GM12878 (cell line): ENCODE data around the gene ARHGAP15. TPM values are rescaled to one million over a fixed set of nuclear protein-coding genes. Genes with fewer than 3 reads are reported as not detected.

Experiments used
- ATAC-seq: fragments of 200-7000 bp; cut with Tn5 transposase; 3 replicates; pipeline ENCODE4 v1.9.1; 2020; ENCODE audit warnings: mild to moderate bottlenecking, moderate library complexity
- BruUV-seq: library from RNA; stranded (reverse); fragments of 400-500 nt; replicated peaks from 2 replicates; lab custom pipeline; 2021; lab: Mats Ljungman, UMichigan
- CTCF ChIA-PET: fragments of 300-600 bp; sonication (Branson Sonifier 250); formaldehyde crosslinking; extraction: SDS; loops from one replicate; lab custom pipeline; 2021; ENCODE audit warnings: inconsistent platforms; lab: Yijun Ruan, JAX
- POLR2A ChIA-PET: fragments of 350-600 bp; formaldehyde crosslinking; extraction: SDS; loops from one replicate; lab custom pipeline; 2021; ENCODE audit warnings: inconsistent platforms; lab: Charles Lee
- RAD21 ChIA-PET: fragments of 300-600 bp; sonication (Branson Sonifier 250); formaldehyde crosslinking; loops from one replicate; lab custom pipeline; 2023; ENCODE audit warnings: antibody characterized with exemption; ENCODE audit not compliant: unreplicated experiment; lab: Charles Lee
- SMC1A ChIA-PET: fragments of 300-600 bp; sonication (Branson Sonifier 250); formaldehyde crosslinking; loops from one replicate; lab custom pipeline; 2023; ENCODE audit not compliant: unreplicated experiment, uncharacterized antibody; lab: Charles Lee
- DNase-seq: peaks from one replicate; pipeline ENCODE4 v3.0.0-alpha.2; 2011; ENCODE audit warnings: low read depth, low spot score
- FAIRE-seq: peaks from 3 replicates; lab custom pipeline; 2011; peaks lifted over from hg19 to GRCh38; lab: Jason Lieb, UNC
- H2AFZ ChIP-seq: 2 replicates; pipeline ENCODE4 v1.6.0; 2011; ENCODE audit warnings: low read depth, low read length, control low read depth; ENCODE audit not compliant: control insufficient read depth
- H3K27ac ChIP-seq: 2 replicates; pipeline ENCODE4 v1.5.1; 2011; ENCODE audit warnings: control low read depth; ENCODE audit not compliant: control insufficient read depth, insufficient read depth
- H3K27me3 ChIP-seq, 2 experiments: replicated peaks in 1 of 2; 2 replicates each; pipeline versions ENCODE4 v1.6.0 to v1.6.1; 2011; ENCODE audit warnings: low read length in 1 of 2; ENCODE audit not compliant: control insufficient read depth in 2 of 2, insufficient read depth in 2 of 2
- H3K36me3 ChIP-seq, 2 experiments: 2 replicates each; pipeline ENCODE4 v1.5.1; 2011; ENCODE audit warnings: low read length in 1 of 2; ENCODE audit not compliant: control insufficient read depth in 2 of 2, insufficient read depth in 2 of 2
- H3K4me1 ChIP-seq: 2 replicates; pipeline ENCODE4 v1.6.1; 2011; ENCODE audit warnings: mild to moderate bottlenecking, low read length, moderate library complexity, mixed read lengths; ENCODE audit not compliant: control insufficient read depth, insufficient read depth
- H3K4me2 ChIP-seq: 2 replicates; pipeline ENCODE4 v1.6.0; 2011; ENCODE audit warnings: control low read depth; ENCODE audit not compliant: control insufficient read depth, insufficient read depth
- H3K4me3 ChIP-seq: fragments of 200-600 bp; sonication (generic); 2 replicates; pipeline ENCODE4 v1.5.1; 2016
- H3K79me2 ChIP-seq: 2 replicates; pipeline ENCODE4 v1.6.0; 2011; ENCODE audit warnings: low read length; ENCODE audit not compliant: control insufficient read depth, insufficient read depth
- H3K9ac ChIP-seq: 2 replicates; pipeline ENCODE4 v1.8.0; 2011; ENCODE audit warnings: low read length, control low read depth, mixed read lengths; ENCODE audit not compliant: control insufficient read depth, insufficient read depth
- H3K9me3 ChIP-seq: replicated peaks from 3 replicates; pipeline ENCODE4 v1.5.1; 2011; ENCODE audit warnings: mild to moderate bottlenecking, low read length; ENCODE audit not compliant: control insufficient read depth, insufficient read depth
- H4K20me1 ChIP-seq: 2 replicates; pipeline ENCODE4 v1.6.0; 2011; ENCODE audit not compliant: control insufficient read depth, insufficient read depth
- CBX5 ChIP-seq: sonication (generic); IDR thresholded peaks from 2 replicates; pipeline ENCODE4 v1.6.1; 2016; ENCODE audit warnings: low read depth, moderate library complexity, mild to moderate bottlenecking, inconsistent platforms
- CEBPB ChIP-seq, 2 experiments: fragments of 150-350 bp in 1 of 2; IDR thresholded peaks; 2 replicates each; pipeline ENCODE4 v1.6.1; 2012 to 2014; ENCODE audit warnings: low read depth in 2 of 2, low read length in 2 of 2, borderline replicate concordance in 1 of 2, inconsistent platforms in 1 of 2
- CREB1 ChIP-seq: IDR thresholded peaks from 2 replicates; pipeline ENCODE4 v1.6.1; 2012; ENCODE audit warnings: low read depth, mild to moderate bottlenecking, inconsistent platforms
- KAT2A ChIP-seq: conservative IDR thresholded peaks from 2 replicates; pipeline ENCODE4 v1.6.1; 2011; ENCODE audit warnings: low read depth, low read length; ENCODE audit not compliant: control insufficient read depth
- MEF2B ChIP-seq: fragments of 450-650 bp; IDR thresholded peaks from 2 replicates; pipeline ENCODE4 v1.6.1; 2018; ENCODE audit warnings: mild to moderate bottlenecking, moderate library complexity; ENCODE audit not compliant: partially characterized antibody, poor library complexity, severe bottlenecking
- MTA2 ChIP-seq: fragments of 450-650 bp; IDR thresholded peaks from 2 replicates; pipeline ENCODE4 v1.6.1; 2016; ENCODE audit warnings: low read depth, mild to moderate bottlenecking, moderate library complexity
- NR2C2 ChIP-seq: IDR thresholded peaks from 2 replicates; pipeline ENCODE4 v1.6.1; 2011; ENCODE audit warnings: borderline replicate concordance, low read depth; ENCODE audit not compliant: control insufficient read depth, insufficient read length
- NR2F1 ChIP-seq: fragments of 450-650 bp; conservative IDR thresholded peaks from 2 replicates; pipeline ENCODE4 v1.6.1; 2017; ENCODE audit warnings: mild to moderate bottlenecking
- REST ChIP-seq: IDR thresholded peaks from 2 replicates; pipeline ENCODE4 v1.6.1; 2012; ENCODE audit warnings: mild to moderate bottlenecking, low read depth, low read length
- TARDBP ChIP-seq: IDR thresholded peaks from 2 replicates; pipeline ENCODE4 v1.6.1; 2016; ENCODE audit warnings: borderline replicate concordance
- ZBTB4 ChIP-seq: fragments of 450-650 bp; formaldehyde crosslinking; IDR thresholded peaks from 2 replicates; pipeline ENCODE4 v1.4.0; 2022; ENCODE audit warnings: mild to moderate bottlenecking, moderate library complexity
- WGBS: methylation state at CpG from one replicate; pipeline ENCODE4 v1.1.6; 2016; ENCODE audit warnings: low lambda C conversion rate; ENCODE audit not compliant: insufficient replicate concordance, insufficient coverage; ENCODE audit errors: missing lambda C conversion rate; 5-methylcytosine and 5-hydroxymethylcytosine counted together
- in situ Hi-C: fragments of 300-500 bp; cut with MboI; formaldehyde crosslinking; loops from 9 replicates; pipeline ENCODE4 v1.14.3; 2018; ENCODE audit warnings: mixed read lengths
- intact Hi-C: fragments of 100-400 bp; cut with micrococcal nuclease; formaldehyde crosslinking; loops from one replicate; pipeline ENCODE4 v1.14.2; 2022; ENCODE audit not compliant: unreplicated experiment
- polyA plus RNA-seq, 11 experiments: library from polyadenylated mRNA; depleted of rRNA in 4 of 11; unstranded in 6 of 11; stranded (reverse) in 5 of 11; fragments of >200 nt; fragmentation: Nextera tagmentation in 4 of 11; fragmentation: Illumina TruSeq in 1 of 11; extraction: Ambion mirVana in 4 of 11; extraction: Trizol in 1 of 11; gene quantifications; 1 replicate in 1 of 11; 2 replicates in 10 of 11; pipeline versions ENCODE4 v1.2.1 to v1.2.3, GENCODE V29; 2011 to 2016; ENCODE audit warnings: inconsistent platforms in 2 of 11, missing spikeins in 2 of 11, low read depth in 1 of 11
- total RNA-seq, 4 experiments: library from RNA; depleted of rRNA in 3 of 4; stranded (reverse); fragments of >200 nt in 3 of 4; fragmentation: Illumina TruSeq in 1 of 4; extraction: Trizol in 1 of 4; gene quantifications; 2 replicates each; pipeline versions ENCODE4 v1.2.1 to v1.2.3, GENCODE V29; 2013 to 2021

The ARHGAP15 gene
- total and polyA plus RNA-seq, 10 of the 15 experiments (the other 5 are each of a cell fraction or from before 2014, with no cell fraction given): 38.0 to 92.6 (median 66.7) TPM

- Histone ChIP-seq H3K79me2 (no peaks in the 10 kb centered on the region), H3K27ac (no peak overlapping the region), H4K20me1 (no peaks in the 10 kb centered on the region), H3K4me2 (no peak overlapping the region), H3K9me3 (no peaks in the 10 kb centered on the region), H3K36me3 (no peaks in the 10 kb centered on the region), H3K9ac (no peak overlapping the region), H2AFZ (no peak overlapping the region), H3K27me3 (no peaks in the 10 kb centered on the region; a peak in 1 of 4 replicates), H3K4me3 (no peak overlapping the region), H3K4me1 (no peaks in the 10 kb centered on the region)
- TF ChIP-seq NR2C2: no peak
- TF ChIP-seq ZBTB4 (CRISPR knock-in tag): no peak
- no peak for TF ChIP-seq MTA2
- no peak for TF ChIP-seq TARDBP
- TF ChIP-seq KAT2A: no peak
- no peak for TF ChIP-seq CEBPB (IDR thresholded peaks at IDR 0.05; ENCODE audit: borderline replicate concordance in 1 of 2, low read depth in 2 of 2, low read length in 2 of 2)
- no peak for TF ChIP-seq MEF2B
- no peak for TF ChIP-seq REST
- no peak for TF ChIP-seq CREB1
- no peak for TF ChIP-seq NR2F1
- TF ChIP-seq CBX5: no peak
- CTCF ChIA-PET: interaction anchor here (1.0 kb wide), 1 partner anchor 41 kb away, joined by 3 read pairs; no protein-coding TSS in a partner anchor
- no peak for ATAC-seq
- intact Hi-C loops (no loop called here), in situ Hi-C loops (no loop called here)
- RAD21 ChIA-PET: no interaction called here
- FAIRE-seq: no peak
- BruUV-seq: no TSS peak
- no peak for DNase-seq
- POLR2A ChIA-PET: no interaction called here
- 43% methylated on average over 5 of the region's 5 CpGs for WGBS
- SMC1A ChIA-PET: interaction anchor here (0.6 to 1.7 kb wide), 2 partner anchors 19 to 115 kb away, joined by 3 to 5 read pairs; no protein-coding TSS in a partner anchor
These were observed 657.0 kb downstream of the ARHGAP15 start for GRCh38 chr2:143786026-143786765.
